WTC11 (cell line): Measurements from ENCODE around the gene LRP10. TPM values are rescaled to one million over a fixed set of nuclear protein-coding genes. Genes with fewer than 3 reads are reported as not detected.

Experiments
- ATAC-seq: fragments of 200-7000 bp; cut with Tn5 transposase; 2 replicates; pipeline ENCODE4 v1.10.0; 2021; ENCODE audit warnings: mild to moderate bottlenecking, moderate library complexity
- CTCF ChIA-PET: fragments of 300-600 bp; sonication (Branson Sonifier 250); formaldehyde crosslinking; loops from one replicate; lab custom pipeline; 2021; ENCODE audit warnings: antibody characterized with exemption; lab: Charles Lee
- POLR2A ChIA-PET: fragments of 350-600 bp; sonication (Branson Sonifier 250); formaldehyde crosslinking; loops from one replicate; lab custom pipeline; 2021; ENCODE audit warnings: antibody characterized with exemption; lab: Charles Lee
- DNase-seq: peaks from one replicate; pipeline ENCODE4 v3.0.0; 2021; ENCODE audit warnings: low spot score
- H3K27ac Mint-ChIP-seq: 2 replicates; pipeline ENCODE4 v1.8.0; 2021; ENCODE audit warnings: mixed read lengths
- H3K27me3 Mint-ChIP-seq: 2 replicates; pipeline ENCODE4 v1.8.0; 2021; ENCODE audit warnings: low read depth, mild to moderate bottlenecking, moderate library complexity, mixed read lengths
- H3K36me3 Mint-ChIP-seq: 2 replicates; pipeline ENCODE4 v1.8.0; 2021; ENCODE audit warnings: mixed read lengths
- H3K4me1 Mint-ChIP-seq: 2 replicates; pipeline ENCODE4 v1.8.0; 2022; ENCODE audit warnings: mixed read lengths
- H3K4me3 Mint-ChIP-seq: 2 replicates; pipeline ENCODE4 v1.8.0; 2021; ENCODE audit warnings: mild to moderate bottlenecking, moderate library complexity, mixed read lengths
- H3K9me3 Mint-ChIP-seq: 2 replicates; pipeline ENCODE4 v1.8.0; 2021; ENCODE audit warnings: mixed read lengths
- AFF4 ChIP-seq: sonication (generic); formaldehyde crosslinking; IDR thresholded peaks from 2 replicates; pipeline ENCODE4 v1.8.1; 2023; ENCODE audit warnings: mild to moderate bottlenecking, missing genetic modification reagents, borderline replicate concordance
- CBFB ChIP-seq: sonication (generic); formaldehyde crosslinking; IDR thresholded peaks from 2 replicates; pipeline ENCODE4 v1.8.1; 2022; ENCODE audit warnings: mild to moderate bottlenecking, low read depth, missing genetic modification reagents
- CREB1 ChIP-seq: sonication (generic); formaldehyde crosslinking; IDR thresholded peaks from 2 replicates; pipeline ENCODE4 v1.8.0; 2023; ENCODE audit warnings: mild to moderate bottlenecking, missing genetic modification reagents
- CTCF ChIP-seq: fragments of 200-600 bp; IDR thresholded peaks from 2 replicates; pipeline ENCODE4 v1.8.0; 2022; ENCODE audit warnings: antibody characterized with exemption
- GTF2I ChIP-seq: fragments of 250-450 bp; sonication (Bioruptor Pico); conservative IDR thresholded peaks from 2 replicates; pipeline ENCODE4 v1.4.0; 2021; ENCODE audit warnings: mild to moderate bottlenecking
- JAZF1 ChIP-seq: fragments of 250-450 bp; sonication (Bioruptor Pico); IDR thresholded peaks from 2 replicates; pipeline ENCODE4 v1.9.0; 2021; ENCODE audit warnings: moderate library complexity, mild to moderate bottlenecking, inconsistent platforms
- MYBL2 ChIP-seq: sonication (generic); formaldehyde crosslinking; IDR thresholded peaks from 2 replicates; pipeline ENCODE4 v1.8.1; 2023; ENCODE audit warnings: mild to moderate bottlenecking, moderate library complexity, missing genetic modification reagents
- NFE2L1 ChIP-seq: sonication (generic); formaldehyde crosslinking; IDR thresholded peaks from 2 replicates; pipeline ENCODE4 v1.8.1; 2023; ENCODE audit warnings: missing genetic modification reagents
- PRRX2 ChIP-seq: fragments of 250-450 bp; sonication (Bioruptor Pico); IDR thresholded peaks from 2 replicates; pipeline ENCODE4 v1.8.0; 2021; ENCODE audit warnings: mild to moderate bottlenecking
- SMAD3 ChIP-seq: sonication (generic); formaldehyde crosslinking; IDR thresholded peaks from 2 replicates; pipeline ENCODE4 v1.8.0; 2022; ENCODE audit warnings: missing genetic modification reagents, mild to moderate bottlenecking, borderline replicate concordance
- SOX15 ChIP-seq: fragments of 250-450 bp; sonication (Bioruptor Pico); IDR thresholded peaks from 2 replicates; pipeline ENCODE4 v1.9.0; 2021; ENCODE audit warnings: mild to moderate bottlenecking
- TCF7 ChIP-seq: sonication (generic); formaldehyde crosslinking; IDR thresholded peaks from 2 replicates; pipeline ENCODE4 v1.8.0; 2022; ENCODE audit warnings: mild to moderate bottlenecking, low read depth, missing genetic modification reagents, moderate library complexity
- TP53 ChIP-seq: sonication (generic); formaldehyde crosslinking; IDR thresholded peaks from 2 replicates; pipeline ENCODE4 v1.8.1; 2023; ENCODE audit warnings: mild to moderate bottlenecking, missing genetic modification reagents
- ZBTB21 ChIP-seq: sonication (generic); formaldehyde crosslinking; IDR thresholded peaks from 2 replicates; pipeline ENCODE4 v1.8.1; 2023; ENCODE audit warnings: mild to moderate bottlenecking, missing genetic modification reagents, borderline replicate concordance
- ZNF317 ChIP-seq: sonication (generic); formaldehyde crosslinking; IDR thresholded peaks from 2 replicates; pipeline ENCODE4 v1.8.1; 2023; ENCODE audit warnings: low read depth, mild to moderate bottlenecking, moderate library complexity, missing genetic modification reagents, borderline replicate concordance
- ZNF416 ChIP-seq: fragments of 250-450 bp; sonication (Bioruptor Pico); IDR thresholded peaks from 2 replicates; pipeline ENCODE4 v1.9.0; 2021; ENCODE audit warnings: mild to moderate bottlenecking, inconsistent platforms
- ZSCAN18 ChIP-seq: fragments of 250-450 bp; sonication (Bioruptor Pico); IDR thresholded peaks from 2 replicates; pipeline ENCODE4 v2.1.2; 2022; ENCODE audit warnings: mild to moderate bottlenecking, moderate library complexity
- total RNA-seq: library from RNA; stranded (reverse); gene quantifications from 3 replicates; pipeline ENCODE4 v1.2.3, GENCODE V29; 2021

The LRP10 gene
- total RNA-seq, 1 experiment from 2014 or later, result 24.0 TPM

- DNase-seq (no peak), ATAC-seq (no peak)
- Mint-ChIP-seq H3K36me3 (peaks cover 67% of the 10 kb centered on the region), H3K4me1 (peaks cover 17% of the 10 kb centered on the region), H3K9me3 (no peaks in the 10 kb centered on the region), H3K27ac (no peak overlapping the region), H3K4me3 (no peak overlapping the region), H3K27me3 (peaks cover 2% of the 10 kb centered on the region; the same call in 1 of the 2 replicates)
- ChIA-PET POLR2A (no interaction called here), CTCF (no interaction called here)
- TF ChIP-seq ZBTB21 (CRISPR knock-in tag), result no peak
- TF ChIP-seq ZNF317 (CRISPR knock-in tag), result no peak
- TF ChIP-seq PRRX2, result no peak
- no peak for TF ChIP-seq ZNF416 (CRISPR knock-in tag)
- no peak for TF ChIP-seq ZSCAN18
- no peak for TF ChIP-seq JAZF1 (CRISPR knock-in tag)
- TF ChIP-seq AFF4, result no peak
- TF ChIP-seq, all 79 proteins: peak for 0
Measured at GRCh38 chr14:22922294-22922693, 50.8 kb downstream of the LRP10 start.

- no peaks in the 10 kb centered on the region for H3K9me3 Mint-ChIP-seq
- no peak overlapping the region for H3K4me3 Mint-ChIP-seq
- H3K27ac Mint-ChIP-seq, result no peak overlapping the region
- peaks cover 2% of the 10 kb centered on the region; the same call in 1 of the 2 replicates for H3K27me3 Mint-ChIP-seq
- POLR2A ChIA-PET, result no interaction called here
- no peak for DNase-seq
- no peak for TF ChIP-seq MYBL2 (CRISPR knock-in tag)
- TF ChIP-seq, all 79 proteins: peak for 0
- H3K4me1 Mint-ChIP-seq, result peaks cover 16% of the 10 kb centered on the region
- CTCF ChIA-PET, result no interaction called here
- no peak for ATAC-seq
- H3K36me3 Mint-ChIP-seq, result peaks cover 64% of the 10 kb centered on the region
Measured at GRCh38 chr14:22923746-22924145, 52.2 kb downstream of the LRP10 start.

GRCh38 chr14:22925513-22925912 is 54.0 kb downstream of the LRP10 start:
- TF ChIP-seq GTF2I (CRISPR knock-in tag) (no peak), SOX15 (CRISPR knock-in tag) (no peak), CREB1 (no peak), TCF7 (CRISPR knock-in tag) (no peak), CTCF (no peak), NFE2L1 (no peak), CBFB (no peak), TP53 (CRISPR knock-in tag) (no peak), SMAD3 (CRISPR knock-in tag) (no peak)
- no peak for ATAC-seq
- Mint-ChIP-seq H3K4me1 (peaks cover 7% of the 10 kb centered on the region), H3K4me3 (no peak overlapping the region), H3K27me3 (no peaks in the 10 kb centered on the region), H3K27ac (no peak overlapping the region), H3K36me3 (peaks cover 60% of the 10 kb centered on the region), H3K9me3 (no peaks in the 10 kb centered on the region)
- no peak for DNase-seq
- CTCF ChIA-PET, result no interaction called here
- POLR2A ChIA-PET, result no interaction called here
